Upper lobe of left lung (tissue), 6 donors: Measurements from ENCODE around the gene LRP1-AS. TPM values are rescaled to one million over a fixed set of nuclear protein-coding genes. Genes with fewer than 3 reads are reported as not detected.
A peak's percentile ranks its signal among the peaks of the same experiment; 100 is the strongest.
"Not testable (repeated sequence)": the region's sequence is repeated elsewhere in the genome, so short reads cannot be mapped to it uniquely, and the experiment has no call there.

Source experiments
- ATAC-seq, 2 donors: fragments of 200-7000 bp; cut with Tn5 transposase; one replicate each; pipeline ENCODE4 v1.9.1; 2022; ENCODE audit warnings: mild to moderate bottlenecking in 2 of 2, moderate library complexity in 2 of 2; ENCODE audit not compliant: low FRiP score in 2 of 2
- DNase-seq, 2 donors: peaks; one replicate each; pipeline ENCODE4 v3.0.0-alpha.2; 2019 to 2020
- H3K27ac ChIP-seq, 4 donors: fragments of 200-600 bp; sonication (generic); one replicate each; pipeline ENCODE4 v1.5.1; 2016 to 2019
- H3K27me3 ChIP-seq, 4 donors: fragments of 200-600 bp; sonication (generic); one replicate each; pipeline ENCODE4 v1.5.1; 2017 to 2019
- H3K36me3 ChIP-seq, 4 donors: fragments of 200-600 bp; sonication (generic); one replicate each; pipeline ENCODE4 v1.5.1; 2016 to 2019
- H3K4me1 ChIP-seq, 4 donors: fragments of 200-600 bp; sonication (generic); one replicate each; pipeline ENCODE4 v1.5.1; 2018 to 2019
- H3K4me3 ChIP-seq, 4 donors: fragments of 200-600 bp; sonication (generic); one replicate each; pipeline ENCODE4 v1.5.1; 2017 to 2019; ENCODE audit warnings: mild to moderate bottlenecking in 2 of 4, moderate library complexity in 1 of 4
- H3K9me3 ChIP-seq, 4 donors: fragments of 200-600 bp; sonication (generic); one replicate each; pipeline ENCODE4 v1.5.1; 2018 to 2019
- CTCF ChIP-seq, 6 experiments: fragments of 450-650 bp in 4 of 6; fragments of 200-600 bp in 2 of 6; sonication (generic) in 2 of 6; IDR thresholded peaks; one replicate each; pipeline ENCODE4 v1.5.1; 2016 to 2019; ENCODE audit warnings: antibody characterized with exemption in 6 of 6
- EP300 ChIP-seq, 4 donors: sonication (generic); formaldehyde crosslinking; IDR thresholded peaks; one replicate each; pipeline ENCODE4 v1.5.1; 2017; ENCODE audit warnings: antibody characterized with exemption in 4 of 4, control low read depth in 2 of 4
- POLR2A ChIP-seq, 4 donors: fragments of 450-650 bp; IDR thresholded peaks; one replicate each; pipeline ENCODE4 v1.5.1; 2016 to 2017; ENCODE audit warnings: antibody characterized with exemption in 4 of 4, mild to moderate bottlenecking in 2 of 4
- POLR2AphosphoS5 ChIP-seq, 2 donors: sonication (generic); formaldehyde crosslinking; IDR thresholded peaks; one replicate each; pipeline ENCODE4 v1.5.1; 2017; ENCODE audit warnings: antibody characterized with exemption in 2 of 2
- WGBS, 2 donors: methylation state at CpG; one replicate each; pipeline ENCODE4 v1.1.5; 2017 to 2018; 5-methylcytosine and 5-hydroxymethylcytosine counted together
- total RNA-seq, 6 donors: library from RNA; depleted of rRNA in 4 of 6; stranded (reverse); fragments of >200 nt in 4 of 6; gene quantifications; one replicate each; pipeline versions ENCODE4 v1.1.0 to v1.2.1, GENCODE V29; 2016 to 2021
- donor health status: DM: no; HTN: no; CAD: no; lungs with moderate emphysema.
- donor health status: DM: no; HTN: yes; CAD: no; lungs with severe emphysema.

Gene LRP1-AS
- total RNA-seq, 6 donors from 2014 or later: not detected

- no peak overlapping the region for H3K4me3 ChIP-seq
Observed at GRCh38 chr12:57123813-57124212, 23.6 kb downstream of the LRP1-AS start.

GRCh38 chr12:57120718-57121117 is 26.7 kb downstream of the LRP1-AS start:
- H3K27me3 ChIP-seq, H3K36me3 ChIP-seq, H3K27ac ChIP-seq, ATAC-seq, H3K9me3 ChIP-seq, H3K4me1 ChIP-seq, H3K4me3 ChIP-seq, DNase-seq: not testable (repeated sequence)
- 94 to 97% methylated on average over 11 of the region's 11 CpGs for WGBS, 2 donors

More at GRCh38 chr12:57123813-57124212, 23.6 kb downstream of the LRP1-AS start:
- peaks cover 0 to 4% (median 0%) of the 10 kb centered on the region in 4 donors for H3K27me3 ChIP-seq
- no peaks in the 10 kb centered on the region for H3K36me3 ChIP-seq
- H3K4me1 ChIP-seq: peaks cover 7 to 13% (median 7%) of the 10 kb centered on the region in 4 donors
- DNase-seq (no peak), ATAC-seq (no peak)
- 45 to 59% methylated on average over 2 of the region's 2 CpGs for WGBS, 2 donors
- no peaks in the 10 kb centered on the region for H3K9me3 ChIP-seq
- TF ChIP-seq CTCF (IDR thresholded peaks at IDR 0.05) (no peak), POLR2A (IDR thresholded peaks at IDR 0.05) (no peak), EP300 (IDR thresholded peaks at IDR 0.05) (no peak), POLR2AphosphoS5 (IDR thresholded peaks at IDR 0.05) (no peak)
- no peak overlapping the region for H3K27ac ChIP-seq

DNA sequence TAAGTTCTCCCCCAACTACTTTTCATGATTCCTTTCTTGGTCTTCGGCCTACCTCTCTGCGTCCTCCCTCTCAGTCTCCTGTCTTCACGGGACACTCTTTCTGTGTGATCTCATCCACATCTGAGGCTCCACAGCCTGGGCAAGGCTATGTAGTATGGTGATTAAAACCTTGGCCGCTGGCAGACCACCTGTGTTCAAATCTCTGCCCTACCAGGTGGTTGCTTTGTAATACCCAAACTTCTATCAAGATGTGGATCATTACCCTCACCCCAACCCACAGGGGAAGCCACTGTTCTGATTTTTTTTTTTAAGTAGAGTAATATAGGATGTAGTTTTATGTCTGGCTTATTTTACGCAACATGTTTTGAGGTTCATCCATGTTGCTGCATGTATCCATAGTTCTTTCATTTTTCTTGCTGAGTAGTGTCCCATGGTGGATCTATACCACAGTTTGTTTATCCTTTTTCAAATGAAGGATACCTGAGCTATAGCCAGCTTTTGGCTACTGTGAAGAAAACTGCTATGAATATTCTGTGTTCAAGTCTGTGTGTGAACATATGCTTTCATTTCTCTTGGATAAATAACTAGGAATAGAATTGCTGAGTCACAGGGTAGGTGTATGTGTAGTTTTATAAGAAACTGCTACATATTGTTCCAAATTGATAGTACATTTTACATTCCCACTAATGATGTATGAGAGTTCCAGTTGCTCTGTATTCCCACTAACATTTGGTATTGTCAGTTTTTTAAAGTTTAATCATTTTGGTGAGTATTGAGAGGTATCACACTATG is 27.9 kb downstream of the LRP1-AS start:
- H3K9me3 ChIP-seq: no peaks in the 10 kb centered on the region
- H3K27ac ChIP-seq: peak overlapping the region in 3 of 4 donors; percentile 28 to 61 (median 37)
- H3K27me3 ChIP-seq: no peaks in the 10 kb centered on the region
- TF ChIP-seq EP300 (IDR thresholded peaks at IDR 0.05) (no peak), CTCF (IDR thresholded peaks at IDR 0.05) (no peak), POLR2A (IDR thresholded peaks at IDR 0.05) (no peak), POLR2AphosphoS5 (IDR thresholded peaks at IDR 0.05) (no peak)
- DNase-seq: no peak
- no peak for ATAC-seq
- 85 to 90% methylated on average over 5 of the region's 5 CpGs for WGBS, 2 donors
- H3K4me3 ChIP-seq: no peak overlapping the region
- no peaks in the 10 kb centered on the region for H3K4me1 ChIP-seq
- H3K36me3 ChIP-seq: no peaks in the 10 kb centered on the region

- H3K36me3 ChIP-seq: no peaks in the 10 kb centered on the region
- 69% methylated on average over 1 of the region's 1 CpG; no CpG with 5 or more reads in 1 of the 2 donors for WGBS, 2 donors
Observed at GRCh38 chr12:57118711-57119271, 28.6 kb downstream of the LRP1-AS start.

More at GRCh38 chr12:57118711-57119271, 28.6 kb downstream of the LRP1-AS start:
- no peaks in the 10 kb centered on the region for H3K4me1 ChIP-seq
- H3K27me3 ChIP-seq: no peaks in the 10 kb centered on the region
- ATAC-seq (peak; percentile 72 to 85), DNase-seq (no peak)
- H3K9me3 ChIP-seq: no peaks in the 10 kb centered on the region
- peak overlapping the region; percentile 24 to 61 (median 32) for H3K27ac ChIP-seq
- no peak overlapping the region for H3K4me3 ChIP-seq
- TF ChIP-seq CTCF (IDR thresholded peaks at IDR 0.05): no peak
- no peak for TF ChIP-seq EP300 (IDR thresholded peaks at IDR 0.05)
- TF ChIP-seq POLR2A (IDR thresholded peaks at IDR 0.05): no peak
- no peak for TF ChIP-seq POLR2AphosphoS5 (IDR thresholded peaks at IDR 0.05)
